ENCODE results near the gene RAX2.
"Not testable (repeated sequence)": the region's sequence is repeated elsewhere in the genome, so short reads cannot be mapped to it uniquely, and the experiment has no call there.

Gene RAX2

DNA sequence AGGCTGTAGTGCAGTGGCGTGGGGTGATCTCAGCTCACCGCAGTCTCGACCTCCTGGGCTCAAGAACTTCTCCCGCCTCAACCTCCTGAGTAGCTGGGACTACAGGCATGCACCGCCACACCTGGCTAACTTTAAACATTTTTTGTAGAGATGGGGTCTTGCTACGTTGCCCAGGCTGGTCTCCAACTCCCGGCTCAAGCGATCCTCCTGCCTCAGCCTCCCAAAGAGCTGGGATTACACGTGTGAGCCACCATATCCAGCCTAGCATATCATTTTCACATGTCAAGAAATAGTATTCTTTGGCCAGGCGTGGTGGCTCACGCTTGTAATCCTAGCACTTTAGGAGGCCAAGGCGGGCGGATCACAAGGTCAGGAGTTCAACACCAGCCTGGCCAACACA lies 13.7 kb downstream of the RAX2 start:
- H3K36me3 ChIP-seq (ENCODE audit: control insufficient read depth, insufficient read depth, low read length), result peaks cover 22% of the 10 kb centered on the region; the same call in 1 of the 2 replicates
- H3K27ac ChIP-seq (ENCODE audit: low read depth, low read length); H3K9me3 ChIP-seq (ENCODE audit: control insufficient read depth, insufficient read depth, low read length); H3K27me3 ChIP-seq (ENCODE audit: control insufficient read depth, insufficient read depth, low read length); H3K4me3 ChIP-seq (ENCODE audit: low read depth, low read length); H3K9ac ChIP-seq (ENCODE audit: low read depth, low read length); H3K4me1 ChIP-seq (ENCODE audit: control insufficient read depth, insufficient read depth, low read length): not testable (repeated sequence)

DNA sequence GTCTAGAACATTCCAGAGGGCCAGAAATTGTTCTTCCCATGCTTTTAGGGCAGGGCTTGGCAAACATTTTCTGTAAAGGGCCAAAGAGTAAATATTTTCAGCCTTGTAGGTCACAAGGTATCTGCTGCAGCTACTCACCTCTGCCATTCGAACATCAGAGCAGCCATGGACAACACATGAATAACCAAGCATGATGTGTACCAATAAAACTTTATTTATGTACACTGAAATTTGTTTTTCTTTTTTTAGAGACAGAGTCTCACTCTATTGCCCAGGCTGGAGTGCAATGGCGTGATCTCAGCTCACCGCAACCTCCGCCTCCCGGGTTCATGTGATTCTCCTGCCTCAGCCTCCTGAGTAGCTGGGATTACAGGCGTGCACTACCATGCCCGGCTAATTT lies 14.3 kb downstream of the RAX2 start:
- not testable (repeated sequence) for H3K4me3 ChIP-seq (ENCODE audit: low read depth, low read length); H3K27ac ChIP-seq (ENCODE audit: low read depth, low read length); H3K9ac ChIP-seq (ENCODE audit: low read depth, low read length); H3K4me1 ChIP-seq (ENCODE audit: control insufficient read depth, insufficient read depth, low read length); H3K9me3 ChIP-seq (ENCODE audit: control insufficient read depth, insufficient read depth, low read length); H3K27me3 ChIP-seq (ENCODE audit: control insufficient read depth, insufficient read depth, low read length)
- peaks cover 22% of the 10 kb centered on the region; the same call in 1 of the 2 replicates for H3K36me3 ChIP-seq (ENCODE audit: control insufficient read depth, insufficient read depth, low read length)

DNA sequence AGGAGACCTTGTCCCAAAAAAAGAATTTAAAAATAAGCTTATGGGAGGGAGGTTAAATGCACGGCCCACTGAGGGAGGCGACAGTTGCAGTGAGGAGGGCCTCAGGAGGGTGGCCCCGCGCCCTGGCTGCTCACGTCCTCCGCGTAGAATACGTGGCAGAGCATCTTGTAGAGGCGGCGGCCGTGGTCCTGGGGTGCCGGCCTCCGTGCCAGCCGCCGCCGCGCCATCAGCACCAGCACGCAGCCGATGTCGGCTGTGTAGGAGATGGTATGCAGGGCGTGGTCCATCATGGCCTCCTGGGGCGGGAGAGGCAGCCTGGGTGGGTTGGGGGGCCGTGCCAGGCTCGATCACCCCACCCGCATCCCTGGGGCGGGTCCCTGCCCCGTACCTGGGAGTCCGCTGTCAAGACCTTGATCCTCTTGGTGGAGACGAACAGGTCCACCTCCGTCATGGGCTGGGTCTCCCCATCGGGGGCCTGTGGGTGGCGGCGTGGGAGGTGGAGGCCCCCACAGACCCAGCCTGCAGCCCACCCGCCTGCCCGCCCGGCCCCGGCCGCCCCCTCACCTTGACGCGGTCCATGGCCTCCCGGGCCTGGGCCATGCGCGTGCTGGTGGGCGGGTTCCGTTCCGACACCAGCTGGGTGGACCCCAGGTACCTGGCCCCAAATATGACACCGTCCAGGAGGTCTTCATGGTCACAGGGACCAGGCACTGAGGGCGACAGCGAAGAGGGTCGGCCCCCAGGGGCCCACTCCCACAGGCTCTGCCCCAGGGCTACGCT lies 18.2 kb downstream of the RAX2 start:
- H3K36me3 ChIP-seq (ENCODE audit: control insufficient read depth, insufficient read depth, low read length), result peaks cover 39% of the 10 kb centered on the region
- H3K27ac ChIP-seq (ENCODE audit: low read depth, low read length), result no peak overlapping the region

DNA sequence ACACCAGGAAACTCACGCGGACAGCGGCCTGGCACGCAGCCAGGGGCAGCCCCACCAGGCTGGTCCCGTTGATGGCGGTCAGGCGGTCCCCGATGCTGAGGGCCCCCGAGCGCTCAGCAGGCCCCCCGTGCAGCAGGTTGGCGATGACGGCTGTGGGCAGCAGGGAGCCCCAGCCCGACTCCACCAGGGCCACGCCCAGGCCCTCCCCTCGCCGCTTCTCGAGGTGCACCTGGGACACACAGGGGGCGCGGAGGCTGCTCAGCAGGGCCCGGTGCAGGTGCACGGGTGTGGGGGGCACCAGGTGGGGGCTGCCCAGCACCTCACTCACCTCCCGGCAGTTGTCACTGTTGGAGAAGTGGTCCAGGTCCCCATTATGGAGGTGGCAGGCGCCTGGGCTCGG lies 19.5 kb downstream of the RAX2 start:
- no peaks in the 10 kb centered on the region for H3K4me1 ChIP-seq (ENCODE audit: control insufficient read depth, insufficient read depth, low read length)
- H3K9ac ChIP-seq (ENCODE audit: low read depth, low read length), result no peak overlapping the region
- no peak overlapping the region for H3K4me3 ChIP-seq (ENCODE audit: low read depth, low read length)
- no peak overlapping the region for H3K27ac ChIP-seq (ENCODE audit: low read depth, low read length)
- no peaks in the 10 kb centered on the region for H3K9me3 ChIP-seq (ENCODE audit: control insufficient read depth, insufficient read depth, low read length)
- peaks cover 32% of the 10 kb centered on the region for H3K36me3 ChIP-seq (ENCODE audit: control insufficient read depth, insufficient read depth, low read length)
- no peaks in the 10 kb centered on the region for H3K27me3 ChIP-seq (ENCODE audit: control insufficient read depth, insufficient read depth, low read length)

More for the DNA sequence above, 18.2 kb downstream of the RAX2 start:
- Histone ChIP-seq H3K9ac (ENCODE audit: low read depth, low read length) (no peak overlapping the region), H3K4me1 (ENCODE audit: control insufficient read depth, insufficient read depth, low read length) (no peaks in the 10 kb centered on the region), H3K27me3 (ENCODE audit: control insufficient read depth, insufficient read depth, low read length) (no peaks in the 10 kb centered on the region), H3K4me3 (ENCODE audit: low read depth, low read length) (no peak overlapping the region), H3K9me3 (ENCODE audit: control insufficient read depth, insufficient read depth, low read length) (no peaks in the 10 kb centered on the region)

DNA sequence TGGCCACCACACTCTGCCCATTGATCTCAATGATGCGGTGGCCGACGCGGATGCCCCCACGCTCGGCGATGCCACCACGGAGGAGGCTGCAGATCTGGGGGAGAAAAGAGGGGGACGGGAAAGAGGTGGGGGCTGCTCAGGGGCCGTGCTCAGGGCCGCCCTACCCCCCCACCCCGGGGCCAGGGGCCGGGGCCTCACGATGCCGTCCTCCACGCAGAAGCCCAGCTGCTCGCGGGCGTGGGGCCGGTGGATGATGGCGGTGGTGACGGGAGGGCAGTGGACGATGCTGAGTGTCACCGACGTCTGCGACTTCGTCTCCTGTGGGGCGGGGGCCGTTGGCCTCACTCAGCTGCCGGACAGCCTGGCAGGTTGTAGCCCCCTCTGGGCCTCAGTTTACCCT lies 20.8 kb downstream of the RAX2 start:
- peaks cover 28% of the 10 kb centered on the region for H3K36me3 ChIP-seq (ENCODE audit: control insufficient read depth, insufficient read depth, low read length)
- H3K4me1 ChIP-seq (ENCODE audit: control insufficient read depth, insufficient read depth, low read length), result no peaks in the 10 kb centered on the region
- no peak overlapping the region for H3K9ac ChIP-seq (ENCODE audit: low read depth, low read length)
- no peak overlapping the region for H3K27ac ChIP-seq (ENCODE audit: low read depth, low read length)
- no peak overlapping the region for H3K4me3 ChIP-seq (ENCODE audit: low read depth, low read length)
- H3K9me3 ChIP-seq (ENCODE audit: control insufficient read depth, insufficient read depth, low read length), result no peaks in the 10 kb centered on the region
- no peaks in the 10 kb centered on the region for H3K27me3 ChIP-seq (ENCODE audit: control insufficient read depth, insufficient read depth, low read length)

DNA sequence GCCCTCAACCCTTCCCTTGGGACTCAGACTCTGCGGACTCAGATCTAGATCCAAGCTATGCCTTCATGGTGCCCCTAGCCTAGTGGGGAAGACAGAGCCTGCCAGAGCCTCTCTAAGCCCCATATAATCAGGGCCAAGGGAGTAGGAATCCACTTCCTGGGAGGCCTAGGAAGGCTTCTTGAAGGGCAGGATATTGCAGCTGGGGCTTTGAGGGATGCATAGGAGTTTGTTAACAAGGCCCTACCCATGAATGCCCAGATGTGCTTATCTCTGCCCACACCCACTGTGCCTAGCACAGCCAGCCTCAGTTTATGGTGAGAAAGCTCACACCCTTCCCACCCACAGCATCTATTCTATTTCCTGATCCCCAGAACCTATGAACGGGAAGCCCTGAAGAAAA lies 21.8 kb downstream of the RAX2 start:
- Histone ChIP-seq H3K27ac (ENCODE audit: low read depth, low read length) (no peak overlapping the region), H3K4me1 (ENCODE audit: control insufficient read depth, insufficient read depth, low read length) (no peaks in the 10 kb centered on the region), H3K36me3 (ENCODE audit: control insufficient read depth, insufficient read depth, low read length) (peaks cover 28% of the 10 kb centered on the region), H3K9me3 (ENCODE audit: control insufficient read depth, insufficient read depth, low read length) (no peaks in the 10 kb centered on the region), H3K4me3 (ENCODE audit: low read depth, low read length) (no peak overlapping the region), H3K9ac (ENCODE audit: low read depth, low read length) (no peak overlapping the region), H3K27me3 (ENCODE audit: control insufficient read depth, insufficient read depth, low read length) (no peaks in the 10 kb centered on the region)

DNA sequence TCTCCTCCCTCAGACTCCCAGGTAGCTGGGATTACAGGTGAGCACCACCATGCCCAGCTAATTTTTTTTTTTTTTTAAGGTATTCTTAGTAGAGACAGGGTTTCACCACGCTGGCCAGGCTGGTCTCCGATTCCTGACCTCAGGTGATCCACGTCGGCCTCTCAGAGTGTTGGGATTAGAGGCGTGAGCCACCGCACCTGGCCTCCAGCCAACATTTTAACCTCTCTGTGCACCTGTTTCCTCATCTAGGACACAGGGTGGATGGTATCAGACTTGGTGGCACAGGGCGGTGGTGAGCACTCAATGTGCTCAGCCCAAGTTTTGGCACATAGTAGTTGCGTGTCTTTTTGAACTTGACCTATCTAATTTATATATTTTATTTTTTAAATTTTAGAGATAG lies 23.1 kb downstream of the RAX2 start:
- Histone ChIP-seq H3K27me3 (ENCODE audit: control insufficient read depth, insufficient read depth, low read length) (no peaks in the 10 kb centered on the region), H3K27ac (ENCODE audit: low read depth, low read length) (no peak overlapping the region), H3K9ac (ENCODE audit: low read depth, low read length) (no peak overlapping the region), H3K9me3 (ENCODE audit: control insufficient read depth, insufficient read depth, low read length) (no peaks in the 10 kb centered on the region), H3K36me3 (ENCODE audit: control insufficient read depth, insufficient read depth, low read length) (peaks cover 28% of the 10 kb centered on the region), H3K4me3 (ENCODE audit: low read depth, low read length) (no peak overlapping the region), H3K4me1 (ENCODE audit: control insufficient read depth, insufficient read depth, low read length) (no peaks in the 10 kb centered on the region)

DNA sequence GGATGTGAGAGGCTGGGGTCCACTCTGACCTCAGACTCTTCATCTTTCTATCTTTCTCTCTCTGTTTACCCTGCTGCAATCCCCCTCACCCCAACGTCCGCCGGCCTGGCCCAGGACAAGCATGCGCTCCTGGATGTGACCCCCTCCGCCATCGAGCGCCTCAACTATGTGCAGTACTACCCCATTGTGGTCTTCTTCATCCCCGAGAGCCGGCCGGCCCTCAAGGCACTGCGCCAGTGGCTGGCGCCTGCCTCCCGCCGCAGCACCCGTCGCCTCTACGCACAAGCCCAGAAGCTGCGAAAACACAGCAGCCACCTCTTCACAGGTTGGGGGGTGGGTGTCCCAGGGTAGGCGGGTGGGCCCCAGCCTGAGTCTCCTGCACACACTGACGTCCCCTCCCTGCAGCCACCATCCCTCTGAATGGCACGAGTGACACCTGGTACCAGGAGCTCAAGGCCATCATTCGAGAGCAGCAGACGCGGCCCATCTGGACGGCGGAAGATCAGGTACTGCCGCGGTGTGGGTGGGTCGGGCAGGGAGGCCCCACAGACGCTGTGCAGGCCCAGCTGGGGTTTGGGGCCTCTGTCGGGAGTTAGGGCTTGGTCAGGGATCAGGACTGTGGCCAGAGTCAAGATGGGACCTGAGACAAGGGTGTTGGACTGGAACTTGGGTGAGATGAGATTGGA lies 25.5 kb downstream of the RAX2 start:
- no peaks in the 10 kb centered on the region for H3K4me1 ChIP-seq (ENCODE audit: control insufficient read depth, insufficient read depth, low read length)
- no peak overlapping the region for H3K9ac ChIP-seq (ENCODE audit: low read depth, low read length)
- H3K4me3 ChIP-seq (ENCODE audit: low read depth, low read length), result no peak overlapping the region
- no peaks in the 10 kb centered on the region for H3K27me3 ChIP-seq (ENCODE audit: control insufficient read depth, insufficient read depth, low read length)
- peaks cover 23% of the 10 kb centered on the region for H3K36me3 ChIP-seq (ENCODE audit: control insufficient read depth, insufficient read depth, low read length)
- H3K9me3 ChIP-seq (ENCODE audit: control insufficient read depth, insufficient read depth, low read length), result no peaks in the 10 kb centered on the region
- no peak overlapping the region for H3K27ac ChIP-seq (ENCODE audit: low read depth, low read length)

DNA sequence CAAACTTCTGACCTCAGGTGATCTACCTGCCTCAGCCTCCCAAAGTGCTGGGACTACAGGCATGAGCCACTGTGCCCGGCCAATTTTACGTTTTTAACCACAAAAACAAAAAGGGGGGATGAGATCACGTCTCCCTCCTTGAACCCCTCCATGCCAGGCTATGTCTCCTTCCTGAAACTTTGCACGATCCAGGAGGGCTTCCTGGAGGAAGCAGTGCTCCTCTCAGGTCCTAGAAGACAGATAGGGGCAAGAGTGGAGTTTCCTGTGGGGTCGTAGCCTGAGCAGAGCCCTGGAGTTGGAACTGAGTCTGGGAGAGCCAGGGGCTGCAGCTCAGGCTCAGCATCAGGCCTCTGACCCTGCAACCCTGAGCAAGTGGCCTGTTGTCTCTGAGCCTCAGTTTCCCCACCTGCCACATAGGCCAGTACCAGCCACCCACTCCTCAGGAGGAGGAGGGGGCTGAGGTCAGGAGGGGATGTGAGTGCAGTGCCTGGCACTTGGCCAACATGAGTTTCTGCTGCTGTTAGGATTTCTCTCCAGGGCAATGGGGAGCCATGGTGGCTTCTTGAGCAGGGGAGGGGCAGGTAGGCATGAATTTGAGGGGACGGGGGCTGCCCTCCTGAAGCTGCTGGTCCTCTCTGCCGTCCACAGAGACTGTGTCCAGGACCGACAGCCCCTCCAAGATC lies 26.5 kb downstream of the RAX2 start:
- peaks cover 17% of the 10 kb centered on the region for H3K36me3 ChIP-seq (ENCODE audit: control insufficient read depth, insufficient read depth, low read length)

DNA sequence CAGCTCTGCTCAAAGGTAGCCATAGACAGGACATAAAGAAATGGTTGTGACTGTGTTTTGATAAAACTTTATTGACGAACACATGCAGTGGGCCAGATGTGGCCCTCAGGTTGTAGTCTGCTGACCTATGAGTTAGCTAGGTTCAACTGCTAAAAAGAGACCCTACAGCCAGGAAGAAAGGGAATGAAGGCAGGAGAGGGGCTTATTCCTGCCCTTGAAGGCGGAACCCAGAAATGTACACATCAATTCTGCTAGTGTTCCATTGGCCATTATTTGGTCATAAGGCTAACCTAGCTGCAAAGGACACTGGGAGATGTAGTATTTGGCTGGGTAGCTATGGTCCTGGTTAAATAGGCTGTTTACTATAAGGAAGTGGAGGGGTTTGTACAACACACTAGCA lies 28.5 kb downstream of the RAX2 start:
- H3K4me1 ChIP-seq (ENCODE audit: control insufficient read depth, insufficient read depth, low read length), result no peaks in the 10 kb centered on the region
- H3K27me3 ChIP-seq (ENCODE audit: control insufficient read depth, insufficient read depth, low read length), result no peaks in the 10 kb centered on the region

More for the DNA sequence above, 26.5 kb downstream of the RAX2 start:
- Histone ChIP-seq H3K9ac (ENCODE audit: low read depth, low read length) (no peak overlapping the region), H3K4me1 (ENCODE audit: control insufficient read depth, insufficient read depth, low read length) (no peaks in the 10 kb centered on the region), H3K27ac (ENCODE audit: low read depth, low read length) (no peak overlapping the region), H3K9me3 (ENCODE audit: control insufficient read depth, insufficient read depth, low read length) (no peaks in the 10 kb centered on the region), H3K27me3 (ENCODE audit: control insufficient read depth, insufficient read depth, low read length) (no peaks in the 10 kb centered on the region), H3K4me3 (ENCODE audit: low read depth, low read length) (no peak overlapping the region)

DNA sequence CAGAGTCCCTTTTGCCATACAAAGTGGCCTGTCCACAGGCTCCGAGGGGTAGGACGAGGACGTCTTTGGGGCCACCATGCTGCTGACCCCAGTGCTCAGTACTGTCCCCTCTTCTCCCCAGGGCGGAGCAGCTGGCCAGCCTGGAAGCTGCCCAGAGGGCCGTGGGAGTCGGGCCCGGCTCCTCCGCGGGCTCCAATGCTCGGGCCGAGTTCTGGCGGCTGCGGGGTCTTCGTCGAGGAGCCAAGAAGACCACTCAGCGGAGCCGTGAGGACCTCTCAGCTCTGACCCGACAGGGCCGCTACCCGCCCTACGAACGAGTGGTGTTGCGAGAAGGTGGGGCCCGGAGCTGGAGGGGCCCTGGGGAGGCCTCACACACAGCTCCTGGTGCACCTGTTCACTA lies 31.6 kb downstream of the RAX2 start:
- Histone ChIP-seq H3K4me3 (ENCODE audit: low read depth, low read length) (no peak overlapping the region), H3K27ac (ENCODE audit: low read depth, low read length) (no peak overlapping the region), H3K27me3 (ENCODE audit: control insufficient read depth, insufficient read depth, low read length) (no peaks in the 10 kb centered on the region), H3K9me3 (ENCODE audit: control insufficient read depth, insufficient read depth, low read length) (no peaks in the 10 kb centered on the region), H3K4me1 (ENCODE audit: control insufficient read depth, insufficient read depth, low read length) (no peaks in the 10 kb centered on the region), H3K36me3 (ENCODE audit: control insufficient read depth, insufficient read depth, low read length) (peaks cover 19% of the 10 kb centered on the region), H3K9ac (ENCODE audit: low read depth, low read length) (no peak overlapping the region)

More for the DNA sequence above, 28.5 kb downstream of the RAX2 start:
- Histone ChIP-seq H3K9ac (ENCODE audit: low read depth, low read length) (no peak overlapping the region), H3K4me3 (ENCODE audit: low read depth, low read length) (no peak overlapping the region), H3K9me3 (ENCODE audit: control insufficient read depth, insufficient read depth, low read length) (no peaks in the 10 kb centered on the region), H3K27ac (ENCODE audit: low read depth, low read length) (no peak overlapping the region), H3K36me3 (ENCODE audit: control insufficient read depth, insufficient read depth, low read length) (peaks cover 5% of the 10 kb centered on the region; the same call in 1 of the 2 replicates)

All from HUES48 (cell line).